ENCODE results near the gene ECT2L.

DNA sequence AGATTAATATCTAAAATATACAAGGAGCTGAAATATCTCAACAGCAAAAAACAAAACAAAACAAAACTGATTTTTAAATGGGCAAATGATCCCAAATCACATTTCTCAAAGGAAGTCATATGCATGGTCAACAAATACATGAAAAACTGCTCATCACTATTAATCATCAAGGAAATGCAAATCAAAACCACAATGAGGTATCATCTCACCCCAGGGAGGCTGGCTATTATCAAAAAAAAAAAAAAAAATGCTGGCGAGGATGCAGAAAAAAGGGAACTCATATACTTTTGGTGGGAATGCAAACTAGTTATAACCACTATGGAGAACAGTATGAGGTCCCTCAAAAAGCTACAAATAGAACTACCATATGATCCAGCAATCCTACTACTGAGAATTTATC lies 157.6 kb downstream of the ECT2L start:
- TF ChIP-seq, protein P1, sequence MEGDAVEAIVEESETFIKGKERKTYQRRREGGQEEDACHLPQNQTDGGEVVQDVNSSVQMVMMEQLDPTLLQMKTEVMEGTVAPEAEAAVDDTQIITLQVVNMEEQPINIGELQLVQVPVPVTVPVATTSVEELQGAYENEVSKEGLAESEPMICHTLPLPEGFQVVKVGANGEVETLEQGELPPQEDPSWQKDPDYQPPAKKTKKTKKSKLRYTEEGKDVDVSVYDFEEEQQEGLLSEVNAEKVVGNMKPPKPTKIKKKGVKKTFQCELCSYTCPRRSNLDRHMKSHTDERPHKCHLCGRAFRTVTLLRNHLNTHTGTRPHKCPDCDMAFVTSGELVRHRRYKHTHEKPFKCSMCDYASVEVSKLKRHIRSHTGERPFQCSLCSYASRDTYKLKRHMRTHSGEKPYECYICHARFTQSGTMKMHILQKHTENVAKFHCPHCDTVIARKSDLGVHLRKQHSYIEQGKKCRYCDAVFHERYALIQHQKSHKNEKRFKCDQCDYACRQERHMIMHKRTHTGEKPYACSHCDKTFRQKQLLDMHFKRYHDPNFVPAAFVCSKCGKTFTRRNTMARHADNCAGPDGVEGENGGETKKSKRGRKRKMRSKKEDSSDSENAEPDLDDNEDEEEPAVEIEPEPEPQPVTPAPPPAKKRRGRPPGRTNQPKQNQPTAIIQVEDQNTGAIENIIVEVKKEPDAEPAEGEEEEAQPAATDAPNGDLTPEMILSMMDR (conservative IDR thresholded peaks at IDR 0.05; ENCODE audit: low read depth, low read length), result no peak
- no peak for TF ChIP-seq EZH2 (IDR thresholded peaks at IDR 0.05; ENCODE audit: borderline replicate concordance, low read depth, low read length, poor library complexity, severe bottlenecking)
